NCI-H2196 treated with DMSO at 0.1 percent for 48 hours (cell line): ENCODE measurements around the gene ARPC1B.
A peak's percentile ranks its signal among the peaks of the same experiment; 100 is the strongest.
"Not testable (repeated sequence)": the region's sequence is repeated elsewhere in the genome, so short reads cannot be mapped to it uniquely, and the experiment has no call there.

Source experiments
- DNase-seq: peaks from one replicate; lab custom pipeline; 2025; ENCODE audit not compliant: unreplicated experiment; lab: John Stamatoyannopoulos, UW

Gene ARPC1B

DNA sequence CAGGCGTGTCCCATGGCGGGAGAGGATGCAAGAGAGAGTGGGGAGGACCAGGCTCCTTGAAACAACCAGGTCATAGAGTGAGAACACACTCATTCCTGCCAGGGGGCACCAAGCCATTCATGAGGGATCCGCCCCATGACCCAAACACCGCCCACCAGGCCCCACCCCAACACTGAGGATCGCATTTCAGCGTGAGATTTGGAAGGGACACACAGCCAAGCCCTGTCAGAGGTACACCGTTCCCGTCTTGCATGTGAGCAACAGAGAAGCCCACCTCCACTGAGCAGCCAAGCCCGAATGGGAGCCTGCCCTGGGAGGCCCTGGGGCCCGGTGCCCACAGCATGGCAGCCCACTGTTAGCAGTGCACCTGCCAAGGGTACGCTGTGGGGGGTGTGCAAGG, 7.9 kb upstream of the ARPC1B start:
- no peak for DNase-seq

DNA sequence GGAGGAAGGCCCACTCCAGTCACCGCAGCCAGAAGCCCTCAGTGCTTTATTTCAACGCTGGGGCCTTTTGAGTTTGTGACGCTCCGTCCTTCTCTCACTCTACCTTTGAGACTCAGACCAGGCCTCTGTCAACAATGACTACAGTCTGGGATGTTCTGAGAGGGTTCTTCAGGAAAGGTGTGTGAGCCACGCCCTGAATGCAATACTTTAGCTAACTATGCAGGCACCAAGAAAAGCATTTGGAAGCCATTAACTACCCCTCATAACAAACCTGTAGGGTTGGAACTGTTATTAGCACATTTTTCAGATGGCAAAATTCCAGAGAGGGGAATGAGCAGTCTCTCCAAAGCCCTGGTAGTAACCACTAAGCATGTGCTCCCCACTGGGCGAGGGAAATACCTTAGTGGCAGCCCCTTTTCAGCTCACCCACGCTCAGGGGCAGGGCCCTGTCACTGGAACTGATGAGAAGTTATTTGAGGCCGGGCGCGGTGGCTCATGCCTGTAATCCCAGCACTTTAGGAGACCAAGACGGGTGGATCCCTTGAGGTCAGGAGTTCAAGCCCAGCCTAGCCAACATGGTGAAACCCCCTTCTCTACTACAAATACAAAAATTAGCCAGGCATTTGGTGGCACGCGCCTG, 5.7 kb upstream of the ARPC1B start:
- DNase-seq = no peak

DNA sequence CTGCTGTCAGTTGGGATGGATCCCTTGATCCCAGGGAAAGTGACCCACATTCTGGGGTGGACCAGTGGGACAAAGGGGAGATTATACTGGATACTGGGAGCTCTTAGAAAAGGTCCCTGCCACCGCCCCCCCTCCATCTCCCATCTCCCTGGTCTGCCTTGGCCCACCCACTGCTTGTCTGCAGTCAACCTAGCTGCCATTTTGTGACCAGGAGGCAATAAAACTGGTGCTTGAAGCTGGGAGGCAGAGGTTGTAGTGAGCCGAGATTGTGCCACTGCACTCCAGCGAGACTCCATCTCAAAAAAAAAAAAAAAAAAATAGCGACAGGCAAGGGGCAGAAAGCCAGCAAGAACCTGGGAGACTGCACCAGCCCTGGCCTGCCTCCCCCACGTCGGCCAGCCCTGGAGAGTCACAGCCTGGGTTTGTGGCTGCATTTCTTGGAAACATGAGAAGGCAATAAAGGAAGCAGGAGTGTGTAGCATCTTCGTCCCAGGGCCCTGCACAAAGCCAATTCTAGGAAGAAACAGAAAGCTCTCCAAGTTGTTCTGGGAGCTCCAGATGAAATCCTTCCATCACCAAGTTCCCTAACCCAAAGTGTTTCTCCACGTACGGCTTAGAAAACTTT, 4.7 kb upstream of the ARPC1B start:
- DNase-seq = no peak

DNA sequence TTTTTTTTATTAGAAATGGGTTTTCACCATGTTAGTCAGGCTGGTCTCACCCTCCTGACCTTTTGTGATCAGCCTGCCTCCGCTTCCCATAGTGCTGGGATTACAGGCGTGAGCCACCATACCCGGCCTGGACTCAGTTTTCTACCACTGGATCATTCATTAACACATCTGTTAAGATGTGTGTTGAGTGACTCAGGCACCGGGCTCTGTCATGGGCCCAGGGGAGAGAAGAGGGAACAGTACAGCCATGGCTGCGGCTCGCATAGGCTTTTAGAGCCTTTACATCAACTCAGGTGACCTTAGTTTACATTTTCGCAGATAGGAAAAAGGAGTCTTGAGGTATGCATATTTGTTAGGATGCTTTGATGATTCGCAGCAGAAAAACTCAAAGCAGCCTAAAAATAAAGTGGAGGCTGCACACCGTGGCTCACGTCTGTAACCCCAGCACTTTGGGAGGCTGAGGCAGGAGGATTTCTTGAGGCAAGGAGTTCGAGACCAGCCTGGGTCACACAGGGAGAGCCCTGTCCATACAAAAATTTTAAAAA, 3.1 kb upstream of the ARPC1B start:
- no peak for DNase-seq

DNA sequence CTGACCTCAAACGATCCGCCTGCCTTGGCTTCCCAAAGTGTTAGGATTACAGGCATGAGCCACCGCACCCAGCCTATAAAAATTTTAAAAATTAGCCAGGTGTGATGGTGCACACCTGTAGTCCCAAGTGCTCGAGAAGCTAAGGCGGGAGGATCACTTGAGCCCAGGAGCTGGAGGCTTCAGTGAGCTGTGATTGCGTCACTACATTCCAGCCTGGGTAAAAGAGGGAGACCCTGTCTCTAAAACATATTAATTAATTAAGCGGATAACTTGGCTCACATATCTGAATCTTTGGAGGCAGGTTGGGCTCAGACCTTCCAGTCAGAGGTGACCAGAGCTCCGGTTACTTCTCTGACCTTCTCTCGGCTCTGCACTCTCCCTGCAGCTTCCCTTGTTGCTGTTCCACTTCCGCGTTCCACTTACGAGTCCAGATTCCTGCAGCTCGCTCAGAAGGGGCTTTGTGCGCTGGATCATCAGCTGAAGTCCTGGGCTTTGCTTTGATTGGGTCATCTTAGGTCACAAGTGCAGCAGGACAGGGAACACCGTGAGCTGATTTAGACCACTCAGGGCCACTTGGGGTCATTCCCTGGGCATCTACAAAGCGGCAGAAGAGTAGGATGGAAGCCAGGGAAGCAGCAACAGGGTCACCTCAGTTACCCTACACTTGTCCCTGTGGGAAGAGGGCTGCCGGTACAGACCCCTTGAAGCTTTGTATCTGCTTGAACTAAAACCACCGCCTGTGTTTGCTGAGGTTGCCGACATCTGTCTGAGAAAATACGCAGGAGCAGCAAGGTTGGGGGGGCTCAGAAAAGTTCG, 2.0 kb upstream of the ARPC1B start:
- no peak for DNase-seq

DNA sequence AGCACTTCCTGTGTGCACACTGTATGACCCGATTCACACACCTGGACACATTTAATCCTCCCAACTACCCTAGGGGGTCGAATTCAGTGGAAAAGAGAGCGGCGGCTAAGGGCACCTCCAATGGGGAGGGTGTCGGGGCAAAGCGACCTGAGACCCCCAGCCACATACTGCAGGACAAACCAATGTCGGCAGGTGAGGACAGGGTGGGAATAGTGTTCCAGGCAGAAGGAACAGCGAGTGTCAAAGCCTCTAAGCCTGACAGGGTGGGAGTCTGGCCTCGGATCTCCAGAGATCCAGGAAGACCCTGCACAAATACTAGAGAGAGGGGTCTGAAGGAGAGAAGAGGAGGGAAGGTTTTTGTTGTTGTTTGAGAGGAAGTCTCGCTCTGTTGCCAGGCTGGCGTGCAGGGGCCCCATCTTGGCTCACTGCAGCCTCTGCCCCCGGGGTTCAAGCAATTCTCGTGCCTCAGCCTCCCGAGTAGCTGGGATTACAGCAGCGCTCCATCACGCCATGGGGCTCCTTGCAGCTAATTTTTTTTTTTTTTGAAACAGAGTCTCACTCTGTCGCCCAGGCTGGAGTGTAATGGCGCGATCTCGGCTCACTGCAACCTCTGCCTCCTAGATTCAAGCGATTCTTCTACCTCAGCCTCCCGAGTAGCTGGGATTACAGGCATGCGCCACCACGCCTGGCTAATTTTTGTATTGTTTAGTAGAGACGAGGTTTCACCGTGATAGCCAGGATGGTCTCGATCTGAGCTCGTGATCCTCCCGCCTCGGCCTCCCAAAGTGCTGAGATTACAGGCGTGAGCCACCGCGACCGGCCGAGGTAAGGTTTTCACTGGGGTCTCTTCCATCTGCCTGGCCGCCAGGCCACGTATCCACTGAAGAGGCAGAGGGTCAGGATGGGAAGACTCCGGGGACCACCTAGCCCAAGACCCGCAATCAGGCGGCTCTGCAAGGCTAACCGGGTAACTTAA, 1.2 kb upstream of the ARPC1B start:
- no peak for DNase-seq

DNA sequence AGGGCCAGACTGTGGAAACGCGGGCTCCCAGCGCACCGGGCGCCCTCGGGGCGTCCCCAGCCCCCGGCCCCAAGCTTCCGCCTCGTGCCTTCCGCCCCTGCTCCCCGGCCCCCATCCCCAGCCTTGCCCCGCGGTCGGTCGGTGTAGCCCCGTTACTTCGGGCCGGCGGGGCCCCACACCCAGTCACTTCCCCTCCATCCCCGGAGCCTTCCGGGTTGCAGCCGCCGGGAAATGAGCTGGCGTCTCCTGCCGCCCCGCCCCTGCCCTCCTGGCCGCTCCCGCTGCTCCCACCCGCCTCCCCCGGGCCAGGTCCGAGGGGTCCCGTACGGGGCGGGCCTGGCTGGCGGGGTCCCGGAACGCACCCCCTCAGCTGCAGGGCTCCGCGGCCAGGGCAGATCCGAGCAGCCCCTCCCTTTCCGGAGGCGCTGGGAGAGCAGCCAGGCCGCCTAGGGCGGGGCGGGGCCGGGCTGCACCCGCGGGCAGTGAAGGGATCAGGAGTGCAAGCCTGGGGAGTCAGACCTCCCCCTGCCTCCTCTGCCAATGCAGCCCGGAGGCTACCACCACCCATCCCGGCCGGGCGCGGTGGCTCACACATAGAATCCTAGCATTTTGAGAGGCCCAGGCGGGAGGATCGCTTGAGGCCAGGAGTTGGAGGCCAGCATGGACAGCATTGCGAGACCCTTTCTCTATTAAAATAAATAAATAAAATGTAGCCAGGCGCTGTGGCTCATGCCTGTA, 709 bp downstream of the ARPC1B start:
- peak; percentile 74 for DNase-seq

DNA sequence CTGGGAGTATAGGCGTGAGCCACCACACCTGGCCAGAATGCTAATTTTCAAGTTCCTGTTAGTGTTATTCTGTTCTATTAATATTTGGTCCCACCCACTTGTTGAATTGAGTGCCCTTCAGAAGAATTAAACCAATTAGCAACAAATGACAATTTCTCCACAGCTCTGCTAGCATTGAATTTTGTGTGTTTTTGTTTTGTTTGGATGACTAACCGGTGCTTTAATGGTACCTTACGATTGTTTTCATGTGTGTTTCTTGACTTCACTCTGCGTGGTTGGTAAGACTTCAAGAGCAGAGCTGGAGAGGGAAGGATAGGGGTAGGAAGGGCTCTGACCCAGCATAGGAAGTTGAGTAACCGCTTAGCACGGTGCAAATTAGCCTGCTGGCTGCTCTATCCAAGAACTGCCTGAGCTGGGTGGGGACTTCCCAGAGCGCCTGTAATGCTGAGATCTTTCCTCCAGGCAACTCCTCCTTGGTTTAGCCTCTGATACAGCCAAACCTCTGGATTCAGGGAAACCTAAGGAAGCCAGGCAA, 4.6 kb downstream of the ARPC1B start:
- no peak for DNase-seq

DNA sequence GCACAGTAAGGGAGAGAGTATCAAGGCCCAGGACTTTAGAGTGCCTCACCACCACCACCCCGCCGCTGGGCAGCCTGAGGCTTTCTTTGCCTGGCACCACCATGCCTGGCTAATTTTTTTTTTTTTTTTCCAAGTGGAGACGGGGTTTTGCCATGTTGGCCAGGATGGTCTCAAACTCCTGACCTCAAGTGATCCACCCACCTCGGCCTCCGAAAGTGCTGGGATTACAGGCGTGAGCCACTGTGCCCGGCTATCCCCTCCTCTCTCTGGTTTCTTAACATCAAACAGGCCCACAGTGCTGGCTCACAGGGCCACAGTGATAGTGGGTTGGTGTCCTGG, 5.1 kb downstream of the ARPC1B start:
- not testable (repeated sequence) for DNase-seq

DNA sequence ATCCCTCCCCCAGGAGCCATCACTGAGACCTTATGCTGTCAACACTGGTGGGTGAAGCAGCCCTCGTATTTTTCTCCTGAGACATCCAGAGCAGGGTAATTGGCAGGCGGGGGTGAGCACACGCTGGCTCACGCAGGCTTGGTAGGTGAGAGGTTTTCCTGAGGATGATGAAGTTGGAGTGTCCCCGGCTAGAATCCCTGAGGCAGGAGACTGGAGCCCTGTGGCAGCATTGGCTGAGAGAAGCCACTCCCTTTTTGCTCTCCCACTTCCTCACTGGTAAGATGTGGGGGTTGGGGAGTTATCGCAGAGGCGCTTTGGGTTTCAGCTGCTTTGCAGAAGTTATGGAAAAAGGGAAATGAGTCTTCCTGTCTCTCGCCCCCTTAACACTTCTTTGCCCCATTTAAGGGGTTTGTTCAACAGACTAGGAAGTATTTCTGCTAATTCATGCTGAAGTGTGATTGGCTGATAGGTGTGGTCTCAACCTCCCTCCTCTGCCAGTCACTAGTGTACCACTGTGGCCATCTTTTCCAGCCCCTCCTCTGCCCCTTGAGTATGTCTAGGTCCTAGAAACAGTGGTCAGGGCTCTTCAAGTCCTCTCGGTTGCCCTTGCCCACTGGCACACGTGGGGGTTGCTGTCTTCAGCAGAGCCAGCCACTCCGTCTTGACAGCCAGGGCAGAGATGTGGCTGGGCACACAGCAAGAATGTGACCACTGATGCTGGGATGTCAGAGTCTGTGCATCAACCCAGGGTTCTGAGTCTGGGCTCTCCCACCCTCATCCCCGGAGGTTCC, 5.7 kb downstream of the ARPC1B start:
- DNase-seq = no peak

DNA sequence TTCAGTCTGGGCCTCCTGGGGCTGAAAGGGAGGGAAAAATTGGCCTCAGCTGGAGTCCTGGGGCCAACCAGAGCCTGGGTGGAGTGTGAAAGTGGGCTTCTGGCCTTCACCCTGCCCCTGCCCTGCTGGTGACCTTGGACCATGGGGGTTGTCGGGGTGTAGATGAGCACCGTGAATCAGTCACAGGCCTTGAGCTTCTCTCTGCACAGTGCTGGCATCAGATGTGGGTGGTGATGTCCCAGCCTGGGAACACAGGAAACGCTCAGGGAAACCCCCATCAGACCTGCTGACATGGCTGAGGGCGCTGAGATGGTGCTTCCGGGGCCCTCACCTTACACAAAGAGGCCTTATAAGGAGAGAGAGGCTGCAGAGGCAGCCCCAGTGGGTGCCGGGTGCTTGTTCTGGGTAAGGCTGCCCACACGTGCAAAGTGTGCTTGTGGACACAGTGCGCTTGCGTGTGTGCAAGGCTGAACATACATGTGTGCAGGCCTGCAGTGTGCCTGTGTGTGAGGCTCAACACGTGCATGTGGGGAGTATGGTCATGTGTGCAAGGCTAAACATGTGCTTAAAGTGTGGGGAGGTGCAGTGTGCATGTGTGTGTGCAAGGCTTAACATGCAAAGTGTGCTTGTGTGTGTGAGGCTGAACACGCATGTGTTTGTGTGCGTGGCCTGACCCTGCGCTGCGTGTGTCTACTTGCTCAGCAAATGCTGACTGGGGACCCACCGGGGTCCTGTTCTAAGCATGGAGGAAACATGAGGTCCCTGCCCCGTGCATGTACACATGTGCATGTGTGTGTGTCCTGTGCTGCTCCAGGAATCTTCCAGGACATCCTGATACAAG, 6.5 kb downstream of the ARPC1B start:
- DNase-seq = no peak

DNA sequence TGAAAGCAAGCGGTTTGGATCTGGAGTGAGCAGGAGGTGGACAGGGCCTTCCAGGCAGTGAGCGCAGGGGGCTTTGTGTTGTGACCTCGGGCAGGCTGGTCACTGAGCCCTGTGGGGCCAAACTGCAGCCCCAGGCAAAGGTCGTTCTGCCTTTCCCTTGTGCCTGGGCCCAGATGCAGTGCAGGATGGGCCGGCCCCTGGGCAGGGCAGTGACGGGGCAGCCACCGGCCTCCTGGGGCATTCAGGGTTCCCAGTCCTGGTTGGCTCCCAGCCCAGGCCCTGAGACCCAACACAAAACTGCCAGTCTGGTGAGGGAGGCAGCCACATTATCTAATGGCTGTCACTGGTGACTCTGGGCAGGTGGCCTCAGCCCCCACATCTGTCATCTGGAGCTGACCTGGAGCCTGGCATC, 7.1 kb downstream of the ARPC1B start:
- DNase-seq = no peak

DNA sequence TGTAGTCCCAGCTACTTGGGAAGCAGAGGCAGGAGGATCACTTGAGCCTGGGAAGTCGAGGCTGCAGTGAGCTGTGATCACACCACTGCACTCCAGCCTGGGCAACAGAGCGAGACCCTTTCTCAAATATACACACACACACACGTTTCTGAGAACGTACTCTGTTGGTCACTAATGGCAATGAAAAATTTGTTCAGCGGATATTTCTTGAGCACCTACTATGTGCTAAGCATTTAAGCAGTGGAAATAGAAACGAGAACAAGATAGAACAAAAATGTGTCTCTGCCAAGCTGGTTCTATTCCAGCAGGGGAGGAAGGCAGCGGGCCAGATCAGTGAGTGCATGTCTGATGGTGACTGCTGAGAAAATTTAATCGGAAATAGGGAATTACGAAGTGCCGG, 8.7 kb downstream of the ARPC1B start:
- DNase-seq = no peak

DNA sequence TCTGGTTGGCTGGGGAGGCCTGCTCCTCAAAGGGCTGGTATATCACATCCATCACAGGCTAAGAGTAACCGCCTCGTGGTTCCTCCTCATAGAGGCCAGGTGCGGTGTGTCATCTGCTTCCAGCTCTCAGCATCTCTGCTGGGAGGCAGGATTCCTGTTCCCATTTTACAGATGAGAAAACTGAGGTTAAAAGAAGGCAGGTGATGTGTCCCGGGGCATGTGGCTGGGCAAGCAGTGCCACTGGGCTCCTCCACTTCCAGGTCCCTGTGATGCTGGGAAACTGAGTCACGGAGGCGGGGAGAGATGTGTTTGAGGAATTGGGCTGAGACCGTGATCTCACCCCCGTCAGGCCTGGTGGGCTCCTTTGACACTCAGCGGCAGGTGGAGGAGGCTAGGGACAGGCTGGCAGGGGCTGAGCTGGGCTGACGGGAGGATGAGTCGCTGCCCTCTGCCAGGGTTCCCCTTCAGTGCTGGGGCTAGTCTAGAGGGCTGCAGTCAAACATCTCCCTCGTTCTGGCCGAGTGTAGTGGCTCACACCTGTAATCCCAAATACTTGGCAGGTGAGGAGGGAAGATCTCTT, 9.4 kb downstream of the ARPC1B start:
- no peak for DNase-seq

DNA sequence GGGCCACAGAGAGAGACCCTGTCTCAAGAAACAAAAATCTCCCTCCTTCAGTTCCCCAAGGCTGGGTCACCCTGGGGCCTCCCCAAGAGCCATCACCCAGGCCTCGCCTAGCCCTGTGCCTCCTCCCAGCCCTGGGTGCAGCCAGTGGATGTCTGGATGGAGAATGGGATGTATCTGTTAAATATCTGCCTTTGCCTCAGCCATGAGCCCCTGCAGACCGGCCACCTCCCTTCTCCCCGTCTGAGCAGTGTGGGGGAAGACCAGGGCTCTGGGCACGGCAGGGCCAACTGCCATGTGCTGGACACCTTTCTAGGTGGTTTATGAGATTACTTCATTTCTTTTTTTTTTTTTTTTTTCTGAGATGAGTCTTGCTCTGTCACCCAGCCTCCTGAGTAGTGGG, 10.0 kb downstream of the ARPC1B start:
- DNase-seq = no peak

DNA sequence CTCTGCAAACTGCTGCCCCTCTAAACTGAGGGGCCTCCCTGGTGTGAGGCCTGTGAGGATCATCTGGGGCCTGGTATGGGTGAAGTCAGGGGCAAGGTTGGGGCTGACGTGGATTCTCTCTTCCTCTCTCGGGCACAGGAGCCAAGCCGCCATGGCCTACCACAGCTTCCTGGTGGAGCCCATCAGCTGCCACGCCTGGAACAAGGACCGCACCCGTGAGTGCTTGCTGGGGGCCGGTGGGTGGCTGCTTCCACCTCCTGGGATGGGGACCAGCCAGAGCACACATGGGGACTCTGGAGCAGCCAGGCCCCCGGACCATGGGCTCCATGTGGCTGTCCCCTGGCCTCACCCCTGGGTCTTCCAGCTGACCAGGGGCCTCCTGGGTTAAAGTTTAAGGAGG, 11.0 kb downstream of the ARPC1B start:
- DNase-seq = no peak

DNA sequence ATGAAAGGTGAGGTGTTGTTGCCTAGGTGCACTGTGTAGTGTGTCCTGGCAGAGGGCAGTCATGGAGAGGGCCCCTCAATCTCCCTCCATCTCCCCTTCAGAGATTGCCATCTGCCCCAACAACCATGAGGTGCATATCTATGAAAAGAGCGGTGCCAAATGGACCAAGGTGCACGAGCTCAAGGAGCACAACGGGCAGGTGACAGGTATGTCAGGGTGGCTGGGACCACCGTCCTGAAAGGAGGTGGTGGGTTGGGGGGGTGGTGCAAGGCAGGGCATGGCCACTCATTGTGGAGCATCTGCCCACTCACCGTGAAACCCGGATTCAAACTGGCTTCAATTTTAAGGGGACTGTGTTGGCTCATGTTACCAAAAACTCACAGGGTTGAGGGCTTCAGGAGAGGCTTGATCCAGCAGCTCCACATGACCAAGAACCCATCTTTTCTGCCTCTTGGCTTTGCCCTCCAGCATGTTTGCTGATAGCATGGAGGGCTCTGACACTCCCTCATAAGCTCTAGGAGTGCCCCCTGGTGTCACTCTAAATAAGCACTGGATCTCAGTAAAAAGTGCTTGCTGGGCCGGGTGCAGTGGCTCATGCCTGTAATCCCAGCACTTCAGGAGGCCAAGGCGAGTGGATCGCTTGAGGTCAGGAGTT, 12.2 kb downstream of the ARPC1B start:
- no peak for DNase-seq
